ENCODE data around the gene BPHL.

DNA sequence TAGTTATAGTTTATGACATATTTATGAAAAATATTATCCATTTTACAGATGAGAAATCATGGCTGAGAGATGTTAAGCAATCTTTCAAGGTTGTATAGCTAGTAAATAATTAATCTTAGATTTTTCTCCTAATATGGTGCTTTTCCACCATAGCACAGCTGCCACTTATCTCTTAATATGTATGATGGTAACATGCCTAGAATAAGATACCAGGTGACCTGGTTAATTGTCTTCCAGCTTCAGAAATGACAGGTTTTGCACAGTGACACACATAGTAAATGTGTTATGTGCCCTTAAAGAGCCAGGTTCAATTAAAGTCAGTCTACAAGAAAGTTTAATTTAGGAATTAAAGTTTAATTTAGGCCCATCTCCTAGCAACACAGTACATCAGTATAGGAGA, 24.0 kb downstream of the BPHL start:
- TF ChIP-seq GATA2 (IDR thresholded peaks at IDR 0.05; ENCODE audit: low read depth, low read length) (no peak), GATA3 (IDR thresholded peaks at IDR 0.05; ENCODE audit: low read depth, low read length) (no peak)
